Measurements from ENCODE around the gene CCDC200. TPM values are rescaled to one million over a fixed set of nuclear protein-coding genes. Genes with fewer than 3 reads are reported as not detected.
A peak's percentile ranks its signal among the peaks of the same experiment; 100 is the strongest.
"Not testable (repeated sequence)": the region's sequence is repeated elsewhere in the genome, so short reads cannot be mapped to it uniquely, and the experiment has no call there.

CCDC200 gene
- total RNA-seq = not detected in 3 replicates

GRCh38 chr17:43228020-43228782 lies at the start of gene CCDC200:
Gene CCDC200 (minus strand): TSS chr17:43228623. CDS start chr17:43228554, 69 bp downstream.
- H3K4me3 Mint-ChIP-seq; DNase-seq (ENCODE audit: low spot score in 2 of 2, unreplicated experiment in 2 of 2); H3K4me1 Mint-ChIP-seq; H3K36me3 Mint-ChIP-seq; H3K9me3 Mint-ChIP-seq; H3K27ac Mint-ChIP-seq; H3K27me3 Mint-ChIP-seq (ENCODE audit: low read depth): not testable (repeated sequence)

GRCh38 chr17:43272914-43273313 lies 44.5 kb upstream of the CCDC200 start:
- not testable (repeated sequence) for H3K36me3 Mint-ChIP-seq; H3K4me3 Mint-ChIP-seq; H3K27ac Mint-ChIP-seq; H3K27me3 Mint-ChIP-seq (ENCODE audit: low read depth); DNase-seq (ENCODE audit: low spot score in 2 of 2, unreplicated experiment in 2 of 2); H3K4me1 Mint-ChIP-seq; H3K9me3 Mint-ChIP-seq

- H3K36me3 Mint-ChIP-seq; H3K4me1 Mint-ChIP-seq; H3K9me3 Mint-ChIP-seq; H3K4me3 Mint-ChIP-seq; H3K27me3 Mint-ChIP-seq (ENCODE audit: low read depth); DNase-seq (ENCODE audit: low spot score in 2 of 2, unreplicated experiment in 2 of 2); H3K27ac Mint-ChIP-seq: not testable (repeated sequence)
Measured at GRCh38 chr17:43272483-43272882, 44.1 kb upstream of the CCDC200 start.

- H3K4me1 Mint-ChIP-seq = not testable (repeated sequence)
Measured at GRCh38 chr17:43270552-43271504, 42.4 kb upstream of the CCDC200 start.

GRCh38 chr17:43246456-43246855 lies 18.0 kb upstream of the CCDC200 start:
- not testable (repeated sequence) for H3K36me3 Mint-ChIP-seq; H3K9me3 Mint-ChIP-seq; H3K27ac Mint-ChIP-seq; H3K4me3 Mint-ChIP-seq; H3K4me1 Mint-ChIP-seq; H3K27me3 Mint-ChIP-seq (ENCODE audit: low read depth)
- DNase-seq (ENCODE audit: low spot score in 2 of 2, unreplicated experiment in 2 of 2) = peak in 1 of 2 experiments; percentile 81

More at GRCh38 chr17:43270552-43271504, 42.4 kb upstream of the CCDC200 start:
- not testable (repeated sequence) for H3K36me3 Mint-ChIP-seq; H3K9me3 Mint-ChIP-seq; H3K27ac Mint-ChIP-seq; H3K4me3 Mint-ChIP-seq; DNase-seq (ENCODE audit: low spot score in 2 of 2, unreplicated experiment in 2 of 2); H3K27me3 Mint-ChIP-seq (ENCODE audit: low read depth)

GRCh38 chr17:43240596-43241352 lies 12.4 kb upstream of the CCDC200 start:
- not testable (repeated sequence) for H3K4me1 Mint-ChIP-seq; H3K4me3 Mint-ChIP-seq; H3K9me3 Mint-ChIP-seq; DNase-seq (ENCODE audit: low spot score in 2 of 2, unreplicated experiment in 2 of 2); H3K27me3 Mint-ChIP-seq (ENCODE audit: low read depth); H3K27ac Mint-ChIP-seq; H3K36me3 Mint-ChIP-seq

GRCh38 chr17:43239597-43239996 lies 11.2 kb upstream of the CCDC200 start:
- not testable (repeated sequence) for H3K4me1 Mint-ChIP-seq; H3K27ac Mint-ChIP-seq; DNase-seq (ENCODE audit: low spot score in 2 of 2, unreplicated experiment in 2 of 2); H3K27me3 Mint-ChIP-seq (ENCODE audit: low read depth); H3K9me3 Mint-ChIP-seq; H3K36me3 Mint-ChIP-seq; H3K4me3 Mint-ChIP-seq

GRCh38 chr17:43233877-43234276 lies 5.5 kb upstream of the CCDC200 start, which contains the start of gene RNU2-1:
Gene RNU2-1 (minus strand): TSS chr17:43233977.
- H3K9me3 Mint-ChIP-seq; H3K4me3 Mint-ChIP-seq; H3K27me3 Mint-ChIP-seq (ENCODE audit: low read depth); H3K4me1 Mint-ChIP-seq; H3K27ac Mint-ChIP-seq; DNase-seq (ENCODE audit: low spot score in 2 of 2, unreplicated experiment in 2 of 2); H3K36me3 Mint-ChIP-seq: not testable (repeated sequence)

GRCh38 chr17:43233263-43233662 lies 4.8 kb upstream of the CCDC200 start:
- H3K4me1 Mint-ChIP-seq; H3K27me3 Mint-ChIP-seq (ENCODE audit: low read depth); H3K4me3 Mint-ChIP-seq: not testable (repeated sequence)

GRCh38 chr17:43232021-43232699 lies 3.7 kb upstream of the CCDC200 start:
- H3K36me3 Mint-ChIP-seq; H3K27ac Mint-ChIP-seq; H3K4me1 Mint-ChIP-seq; H3K4me3 Mint-ChIP-seq; H3K9me3 Mint-ChIP-seq; H3K27me3 Mint-ChIP-seq (ENCODE audit: low read depth): not testable (repeated sequence)
- DNase-seq (ENCODE audit: low spot score in 2 of 2, unreplicated experiment in 2 of 2) = peak; percentile 65 to 79

More at GRCh38 chr17:43233263-43233662, 4.8 kb upstream of the CCDC200 start:
- not testable (repeated sequence) for DNase-seq (ENCODE audit: low spot score in 2 of 2, unreplicated experiment in 2 of 2); H3K36me3 Mint-ChIP-seq; H3K27ac Mint-ChIP-seq; H3K9me3 Mint-ChIP-seq

- not testable (repeated sequence) for H3K4me1 Mint-ChIP-seq; DNase-seq (ENCODE audit: low spot score in 2 of 2, unreplicated experiment in 2 of 2); H3K4me3 Mint-ChIP-seq; H3K9me3 Mint-ChIP-seq; H3K27ac Mint-ChIP-seq; H3K36me3 Mint-ChIP-seq; H3K27me3 Mint-ChIP-seq (ENCODE audit: low read depth)
Measured at GRCh38 chr17:43231205-43232020, 3.0 kb upstream of the CCDC200 start.

Data from mesothelial cell of epicardium (in vitro differentiated cells).